ENCODE results near the gene ETV6. TPM values are rescaled to one million over a fixed set of nuclear protein-coding genes. Genes with fewer than 3 reads are reported as not detected.

The ETV6 gene
- total and polyA plus RNA-seq, 2 of the 8 experiments (the other 6 are each of a cell fraction or from before 2014, with no cell fraction given): 5.5 to 23.9 TPM

GRCh38 chr12:11702959-11703358, 53.5 kb downstream of the ETV6 start (continued):
- TF ChIP-seq CTBP2 (IDR thresholded peaks at IDR 0.05; ENCODE audit: borderline replicate concordance, insufficient read depth, insufficient read length, low read length) (no peak), PHF8 (conservative IDR thresholded peaks at IDR 0.05; ENCODE audit: low read depth, low read length) (no peak)

Measured in H1 (cell line).